HEK293 (cell line): ENCODE results near the gene AZGP1.

Experiments
- CTCF ChIA-PET: fragments of 350-600 bp; formaldehyde crosslinking; extraction: SDS; loops from one replicate; lab custom pipeline; 2021; ENCODE audit warnings: antibody characterized with exemption; lab: Yijun Ruan, JAX
- POLR2A ChIA-PET: fragments of 300-600 bp; formaldehyde crosslinking; extraction: SDS; loops from one replicate; lab custom pipeline; 2020; ENCODE audit warnings: antibody characterized with exemption, inconsistent platforms; lab: Yijun Ruan, JAX
- H3K27ac ChIP-seq: fragments of 200-500 bp; sonication (Bioruptor generic); 2 replicates; pipeline ENCODE4 v1.5.1; 2014; ENCODE audit warnings: low read depth, low read length, control low read depth, inconsistent platforms; ENCODE audit errors: extremely low read depth
- H3K36me3 ChIP-seq, 2 experiments: fragments of 200-500 bp in 1 of 2; sonication (Bioruptor generic) in 1 of 2; 1 replicate in 1 of 2; 2 replicates in 1 of 2; pipeline ENCODE4 v1.5.1; 2014 to 2017; ENCODE audit warnings: inconsistent platforms in 2 of 2, low read length in 2 of 2; ENCODE audit not compliant: control insufficient read depth in 2 of 2, insufficient read depth in 1 of 2
- H3K4me1 ChIP-seq: fragments of 200-500 bp; sonication (Bioruptor generic); 2 replicates; pipeline ENCODE4 v1.5.1; 2014; ENCODE audit warnings: mild to moderate bottlenecking, low read length, inconsistent platforms; ENCODE audit not compliant: control insufficient read depth, insufficient read depth
- H3K4me3 ChIP-seq: 2 replicates; pipeline ENCODE4 v1.5.1; 2011; ENCODE audit warnings: low read depth, mild to moderate bottlenecking, control low read depth, low read length, moderate library complexity
- H3K9me3 ChIP-seq: fragments of 200-500 bp; sonication (Bioruptor generic); 2 replicates; pipeline ENCODE4 v1.5.1; 2014; ENCODE audit warnings: low read depth, low read length, inconsistent platforms; ENCODE audit not compliant: control insufficient read depth, insufficient read depth
- GLIS1 ChIP-seq: fragments of 450-650 bp; formaldehyde crosslinking; IDR thresholded peaks from 2 replicates; pipeline ENCODE4 v1.5.1; 2016; ENCODE audit warnings: missing biosample characterization, missing genetic modification characterization
- HOXC10 ChIP-seq: sonication (generic); formaldehyde crosslinking; IDR thresholded peaks from 2 replicates; pipeline ENCODE4 v1.8.1; 2023; ENCODE audit warnings: mild to moderate bottlenecking, missing genetic modification reagents
- KLF8 ChIP-seq: fragments of 450-650 bp; formaldehyde crosslinking; IDR thresholded peaks from 2 replicates; pipeline ENCODE4 v1.5.1; 2016; ENCODE audit warnings: missing biosample characterization, missing genetic modification characterization
- OSR2 ChIP-seq: fragments of 450-650 bp; formaldehyde crosslinking; IDR thresholded peaks from 2 replicates; pipeline ENCODE4 v1.5.1; 2016; ENCODE audit warnings: missing biosample characterization, missing genetic modification characterization
- SALL2 ChIP-seq: fragments of 450-650 bp; formaldehyde crosslinking; IDR thresholded peaks from 2 replicates; pipeline ENCODE4 v1.5.0; 2017; ENCODE audit warnings: missing biosample characterization, mild to moderate bottlenecking, missing genetic modification characterization, borderline replicate concordance
- SETDB1 ChIP-seq: IDR thresholded peaks from one replicate; pipeline ENCODE4 v1.6.1; 2017; ENCODE audit warnings: mild to moderate bottlenecking, low read length, moderate library complexity, mixed read lengths; ENCODE audit not compliant: insufficient read length
- SP3 ChIP-seq: fragments of 450-650 bp; formaldehyde crosslinking; IDR thresholded peaks from 2 replicates; pipeline ENCODE4 v1.5.1; 2016; ENCODE audit warnings: missing biosample characterization, missing genetic modification characterization
- ZBTB20 ChIP-seq: fragments of 450-650 bp; formaldehyde crosslinking; IDR thresholded peaks from 2 replicates; pipeline ENCODE4 v1.5.1; 2016; ENCODE audit warnings: missing biosample characterization, missing genetic modification characterization
- ZBTB48 ChIP-seq: fragments of 450-650 bp; formaldehyde crosslinking; IDR thresholded peaks from 2 replicates; pipeline ENCODE4 v1.5.1; 2016; ENCODE audit warnings: missing biosample characterization, missing genetic modification characterization
- ZNF350 ChIP-seq: fragments of 450-650 bp; formaldehyde crosslinking; IDR thresholded peaks from 2 replicates; pipeline ENCODE4 v1.5.0; 2017; ENCODE audit warnings: missing biosample characterization, mild to moderate bottlenecking, missing genetic modification characterization
- ZNF366 ChIP-seq: fragments of 450-650 bp; formaldehyde crosslinking; conservative IDR thresholded peaks from 2 replicates; pipeline ENCODE4 v1.5.1; 2016; ENCODE audit warnings: missing biosample characterization, missing genetic modification characterization
- ZNF416 ChIP-seq: fragments of 450-650 bp; formaldehyde crosslinking; IDR thresholded peaks from 2 replicates; pipeline ENCODE4 v1.5.1; 2016; ENCODE audit warnings: missing biosample characterization, missing genetic modification characterization
- ZNF549 ChIP-seq: fragments of 450-650 bp; IDR thresholded peaks from 2 replicates; pipeline ENCODE4 v1.5.1; 2018; ENCODE audit warnings: missing biosample characterization, missing genetic modification characterization, mild to moderate bottlenecking, inconsistent platforms, moderate library complexity
- ZNF621 ChIP-seq: fragments of 450-650 bp; formaldehyde crosslinking; IDR thresholded peaks from 2 replicates; pipeline ENCODE4 v1.5.1; 2017; ENCODE audit warnings: missing biosample characterization, missing genetic modification characterization
- ZNF629 ChIP-seq: fragments of 450-650 bp; formaldehyde crosslinking; IDR thresholded peaks from 2 replicates; pipeline ENCODE4 v1.5.1; 2017; ENCODE audit warnings: missing biosample characterization, missing genetic modification characterization
- ZSCAN23 ChIP-seq: fragments of 450-650 bp; formaldehyde crosslinking; IDR thresholded peaks from 2 replicates; pipeline ENCODE4 v1.5.1; 2016; ENCODE audit warnings: missing biosample characterization, missing genetic modification characterization
- TF ChIP-seq, protein P1 (sequence below): fragments of 450-650 bp; formaldehyde crosslinking; IDR thresholded peaks from 2 replicates; pipeline ENCODE4 v1.5.1; 2016; ENCODE audit warnings: missing biosample characterization, missing genetic modification characterization
- TF ChIP-seq, protein P2 (sequence below): fragments of 450-650 bp; formaldehyde crosslinking; IDR thresholded peaks from 2 replicates; pipeline ENCODE4 v1.5.1; 2016; ENCODE audit warnings: missing biosample characterization, missing genetic modification characterization
- TF ChIP-seq, protein P3 (sequence below): fragments of 450-650 bp; formaldehyde crosslinking; IDR thresholded peaks from 2 replicates; pipeline ENCODE4 v1.5.1; 2016; ENCODE audit warnings: missing biosample characterization, missing genetic modification characterization
- TF ChIP-seq, protein P4 (sequence below): fragments of 450-650 bp; formaldehyde crosslinking; IDR thresholded peaks from 2 replicates; pipeline ENCODE4 v1.5.1; 2017; ENCODE audit warnings: missing biosample characterization, missing genetic modification characterization

The AZGP1 gene

DNA sequence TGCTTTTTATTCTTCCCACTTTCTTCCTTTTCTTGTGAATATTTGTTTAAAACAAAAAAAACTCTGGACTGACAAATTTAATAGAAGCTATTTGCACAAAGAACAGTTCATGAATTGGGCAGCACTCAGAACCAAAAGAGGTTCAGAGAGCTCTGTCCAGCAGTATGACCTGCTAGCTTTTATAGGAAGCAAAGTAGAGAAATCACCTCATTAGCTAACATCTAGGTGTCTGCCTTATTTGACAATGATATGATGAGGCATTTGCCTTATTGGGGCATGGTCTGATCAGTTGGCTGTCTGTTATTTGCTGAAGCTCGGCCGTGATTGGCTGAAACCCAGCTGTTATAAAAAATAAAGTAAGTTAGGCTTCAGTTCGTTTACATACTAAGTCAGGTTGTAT is 55.7 kb downstream of the AZGP1 start:
- Histone ChIP-seq H3K4me3 (peak overlapping the region; percentile 79; the same call in 1 of the 2 replicates), H3K27ac (0 out of 2 replicates have a peak overlapping the region, but pooled peaks have one; percentile 79), H3K4me1 (0 out of 2 replicates have a peak, but pooled peaks cover 2% of the 10 kb centered on the region), H3K9me3 (no peaks in the 10 kb centered on the region), H3K36me3 (peaks cover 5 to 17% of the 10 kb centered on the region in 2 experiments)
- POLR2A ChIA-PET, result interaction anchor here (0.5 to 2.9 kb wide), 8 partner anchors 9 to 420 kb away, joined by 3 to 12 read pairs (median 4); partner anchors contain the start of genes AP4M1, GJC3, MCM7 and ZKSCAN1
- CTCF ChIA-PET, result interaction anchor here (0.6 to 2.3 kb wide), 5 partner anchors 8 to 132 kb away, joined by 3 to 6 read pairs (median 3); no protein-coding TSS in a partner anchor
- TF ChIP-seq, protein P1, sequence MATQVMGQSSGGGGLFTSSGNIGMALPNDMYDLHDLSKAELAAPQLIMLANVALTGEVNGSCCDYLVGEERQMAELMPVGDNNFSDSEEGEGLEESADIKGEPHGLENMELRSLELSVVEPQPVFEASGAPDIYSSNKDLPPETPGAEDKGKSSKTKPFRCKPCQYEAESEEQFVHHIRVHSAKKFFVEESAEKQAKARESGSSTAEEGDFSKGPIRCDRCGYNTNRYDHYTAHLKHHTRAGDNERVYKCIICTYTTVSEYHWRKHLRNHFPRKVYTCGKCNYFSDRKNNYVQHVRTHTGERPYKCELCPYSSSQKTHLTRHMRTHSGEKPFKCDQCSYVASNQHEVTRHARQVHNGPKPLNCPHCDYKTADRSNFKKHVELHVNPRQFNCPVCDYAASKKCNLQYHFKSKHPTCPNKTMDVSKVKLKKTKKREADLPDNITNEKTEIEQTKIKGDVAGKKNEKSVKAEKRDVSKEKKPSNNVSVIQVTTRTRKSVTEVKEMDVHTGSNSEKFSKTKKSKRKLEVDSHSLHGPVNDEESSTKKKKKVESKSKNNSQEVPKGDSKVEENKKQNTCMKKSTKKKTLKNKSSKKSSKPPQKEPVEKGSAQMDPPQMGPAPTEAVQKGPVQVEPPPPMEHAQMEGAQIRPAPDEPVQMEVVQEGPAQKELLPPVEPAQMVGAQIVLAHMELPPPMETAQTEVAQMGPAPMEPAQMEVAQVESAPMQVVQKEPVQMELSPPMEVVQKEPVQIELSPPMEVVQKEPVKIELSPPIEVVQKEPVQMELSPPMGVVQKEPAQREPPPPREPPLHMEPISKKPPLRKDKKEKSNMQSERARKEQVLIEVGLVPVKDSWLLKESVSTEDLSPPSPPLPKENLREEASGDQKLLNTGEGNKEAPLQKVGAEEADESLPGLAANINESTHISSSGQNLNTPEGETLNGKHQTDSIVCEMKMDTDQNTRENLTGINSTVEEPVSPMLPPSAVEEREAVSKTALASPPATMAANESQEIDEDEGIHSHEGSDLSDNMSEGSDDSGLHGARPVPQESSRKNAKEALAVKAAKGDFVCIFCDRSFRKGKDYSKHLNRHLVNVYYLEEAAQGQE (tag by site-specific recombination), result peak; percentile 82
- TF ChIP-seq GLIS1 (tag by site-specific recombination) (no peak), ZNF549 (tag by site-specific recombination) (peak; percentile 100), SETDB1 (peak; percentile 2), ZNF629 (tag by site-specific recombination) (no peak)
- TF ChIP-seq, protein P2, sequence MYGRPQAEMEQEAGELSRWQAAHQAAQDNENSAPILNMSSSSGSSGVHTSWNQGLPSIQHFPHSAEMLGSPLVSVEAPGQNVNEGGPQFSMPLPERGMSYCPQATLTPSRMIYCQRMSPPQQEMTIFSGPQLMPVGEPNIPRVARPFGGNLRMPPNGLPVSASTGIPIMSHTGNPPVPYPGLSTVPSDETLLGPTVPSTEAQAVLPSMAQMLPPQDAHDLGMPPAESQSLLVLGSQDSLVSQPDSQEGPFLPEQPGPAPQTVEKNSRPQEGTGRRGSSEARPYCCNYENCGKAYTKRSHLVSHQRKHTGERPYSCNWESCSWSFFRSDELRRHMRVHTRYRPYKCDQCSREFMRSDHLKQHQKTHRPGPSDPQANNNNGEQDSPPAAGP (tag by site-specific recombination), result no peak

DNA sequence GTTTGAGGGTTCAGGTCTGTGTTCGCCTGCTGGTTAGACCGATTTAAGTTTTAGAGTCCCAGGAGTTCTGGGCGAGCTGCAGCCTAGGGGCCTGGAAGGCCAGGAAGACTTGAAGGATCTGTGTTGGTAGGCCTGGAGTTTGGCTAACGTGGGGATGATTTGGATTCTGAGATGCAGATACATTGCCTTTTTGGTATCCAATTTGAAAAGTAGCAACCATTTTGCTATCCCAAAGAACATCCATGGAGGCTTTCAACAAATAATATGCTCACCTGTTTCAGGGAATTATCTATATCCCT is 56.1 kb downstream of the AZGP1 start:
- Histone ChIP-seq H3K9me3 (no peaks in the 10 kb centered on the region), H3K4me3 (peak overlapping the region; percentile 79), H3K27ac (peak overlapping the region; percentile 79), H3K36me3 (peaks cover 5 to 17% of the 10 kb centered on the region in 2 experiments), H3K4me1 (0 out of 2 replicates have a peak, but pooled peaks cover 2% of the 10 kb centered on the region)
- ChIA-PET CTCF (interaction anchor here (0.6 to 2.3 kb wide), 6 partner anchors 8 to 132 kb away, joined by 3 to 6 read pairs (median 4); no protein-coding TSS in a partner anchor), POLR2A (interaction anchor here (0.5 to 2.9 kb wide), 10 partner anchors 10 to 420 kb away, joined by 3 to 12 read pairs (median 4); partner anchors contain the start of genes AP4M1, GJC3, MCM7 and ZKSCAN1)
- no peak for TF ChIP-seq SALL2 (tag by site-specific recombination)
- no peak for TF ChIP-seq KLF8 (tag by site-specific recombination)
- TF ChIP-seq ZBTB48 (tag by site-specific recombination), result no peak; the same call in 1 of the 2 replicates
- TF ChIP-seq, protein P3, sequence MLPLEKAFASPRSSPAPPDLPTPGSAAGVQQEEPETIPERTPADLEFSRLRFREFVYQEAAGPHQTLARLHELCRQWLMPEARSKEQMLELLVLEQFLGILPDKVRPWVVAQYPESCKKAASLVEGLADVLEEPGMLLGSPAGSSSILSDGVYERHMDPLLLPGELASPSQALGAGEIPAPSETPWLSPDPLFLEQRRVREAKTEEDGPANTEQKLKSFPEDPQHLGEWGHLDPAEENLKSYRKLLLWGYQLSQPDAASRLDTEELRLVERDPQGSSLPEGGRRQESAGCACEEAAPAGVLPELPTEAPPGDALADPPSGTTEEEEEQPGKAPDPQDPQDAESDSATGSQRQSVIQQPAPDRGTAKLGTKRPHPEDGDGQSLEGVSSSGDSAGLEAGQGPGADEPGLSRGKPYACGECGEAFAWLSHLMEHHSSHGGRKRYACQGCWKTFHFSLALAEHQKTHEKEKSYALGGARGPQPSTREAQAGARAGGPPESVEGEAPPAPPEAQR (tag by site-specific recombination), result no peak
- TF ChIP-seq ZNF366, result no peak
- TF ChIP-seq ZSCAN23 (tag by site-specific recombination), result no peak
- no peak for TF ChIP-seq ZNF621 (tag by site-specific recombination)
- no peak for TF ChIP-seq ZNF350
- TF ChIP-seq, protein P4, sequence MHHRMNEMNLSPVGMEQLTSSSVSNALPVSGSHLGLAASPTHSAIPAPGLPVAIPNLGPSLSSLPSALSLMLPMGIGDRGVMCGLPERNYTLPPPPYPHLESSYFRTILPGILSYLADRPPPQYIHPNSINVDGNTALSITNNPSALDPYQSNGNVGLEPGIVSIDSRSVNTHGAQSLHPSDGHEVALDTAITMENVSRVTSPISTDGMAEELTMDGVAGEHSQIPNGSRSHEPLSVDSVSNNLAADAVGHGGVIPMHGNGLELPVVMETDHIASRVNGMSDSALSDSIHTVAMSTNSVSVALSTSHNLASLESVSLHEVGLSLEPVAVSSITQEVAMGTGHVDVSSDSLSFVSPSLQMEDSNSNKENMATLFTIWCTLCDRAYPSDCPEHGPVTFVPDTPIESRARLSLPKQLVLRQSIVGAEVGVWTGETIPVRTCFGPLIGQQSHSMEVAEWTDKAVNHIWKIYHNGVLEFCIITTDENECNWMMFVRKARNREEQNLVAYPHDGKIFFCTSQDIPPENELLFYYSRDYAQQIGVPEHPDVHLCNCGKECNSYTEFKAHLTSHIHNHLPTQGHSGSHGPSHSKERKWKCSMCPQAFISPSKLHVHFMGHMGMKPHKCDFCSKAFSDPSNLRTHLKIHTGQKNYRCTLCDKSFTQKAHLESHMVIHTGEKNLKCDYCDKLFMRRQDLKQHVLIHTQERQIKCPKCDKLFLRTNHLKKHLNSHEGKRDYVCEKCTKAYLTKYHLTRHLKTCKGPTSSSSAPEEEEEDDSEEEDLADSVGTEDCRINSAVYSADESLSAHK (tag by site-specific recombination), result no peak
- TF ChIP-seq ZNF416 (tag by site-specific recombination), result no peak
- 0 out of 2 replicates have a peak, but pooled peaks have one; percentile 3 for TF ChIP-seq SP3
- TF ChIP-seq OSR2 (tag by site-specific recombination), result no peak
- TF ChIP-seq HOXC10, result no peak
- TF ChIP-seq ZBTB20 (tag by site-specific recombination), result no peak
